GM21786 (cell line): ENCODE data around the gene OR1M1.

Experiments used
- ATAC-seq: cut with Tn5 transposase; IDR thresholded peaks from one replicate; pipeline ENCODE4 v1.9.1; 2021; ENCODE audit not compliant: unreplicated experiment

Gene OR1M1

DNA sequence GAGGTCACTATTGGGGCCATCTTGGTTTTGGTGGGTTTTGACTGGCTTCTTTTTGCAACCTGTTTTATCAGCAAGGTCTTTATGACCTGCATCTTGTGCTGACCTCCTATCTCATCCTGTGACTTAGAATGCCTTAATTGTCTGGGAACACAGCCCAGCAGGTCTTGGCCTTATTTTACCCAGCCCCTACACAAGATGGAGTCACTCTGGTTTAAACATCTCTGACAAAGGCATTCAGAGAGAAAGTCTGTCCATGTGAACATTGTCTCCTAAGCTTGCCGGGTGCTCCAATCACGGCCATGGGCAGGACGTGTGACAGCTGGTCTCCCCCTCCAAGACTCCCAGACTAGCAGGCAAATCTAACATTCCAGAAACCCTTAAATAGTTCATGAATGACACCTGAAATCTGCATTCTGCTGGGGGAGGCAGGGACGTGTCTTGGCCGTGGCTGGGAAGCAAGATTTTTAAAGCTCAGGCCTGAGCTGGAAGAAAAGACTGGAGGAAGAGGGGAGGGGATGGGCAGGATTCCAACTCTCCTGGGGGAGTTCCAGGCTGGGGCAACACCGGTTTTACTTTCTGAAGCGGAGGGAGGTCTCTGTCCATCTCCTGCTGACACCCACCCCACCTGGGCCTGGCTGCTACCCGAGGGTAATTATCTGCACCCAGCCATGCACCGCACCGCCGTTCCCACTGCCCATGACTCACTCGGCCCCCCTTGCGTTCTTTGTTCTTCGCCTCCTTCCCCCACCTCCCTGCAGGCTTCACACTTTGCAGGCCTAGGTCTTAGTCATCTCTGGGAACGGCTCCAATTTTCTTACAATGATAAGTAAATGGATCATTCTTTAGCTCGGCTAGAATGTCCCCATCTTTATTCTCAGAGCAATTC lies 11.6 kb upstream of the OR1M1 start:
- ATAC-seq, result no peak

DNA sequence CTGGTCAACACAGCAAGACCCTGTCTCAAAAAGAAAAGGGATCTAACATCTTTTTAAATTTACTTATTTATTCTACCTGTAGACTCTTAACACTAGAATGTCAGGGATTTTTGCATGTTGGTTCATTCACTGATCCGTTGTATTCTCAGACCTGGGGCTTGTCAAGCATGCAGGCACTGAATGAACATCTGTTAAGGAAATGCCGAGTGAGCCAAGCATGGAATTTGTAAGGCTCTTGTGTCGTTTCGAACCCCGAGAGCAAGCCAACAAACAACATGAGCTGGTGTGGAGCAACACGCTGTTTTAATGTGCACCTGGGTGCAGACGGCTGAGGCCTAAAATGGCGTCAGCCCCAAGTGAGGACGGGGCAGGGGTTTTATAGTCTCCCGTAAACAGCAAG lies 10.0 kb upstream of the OR1M1 start:
- ATAC-seq, result no peak

DNA sequence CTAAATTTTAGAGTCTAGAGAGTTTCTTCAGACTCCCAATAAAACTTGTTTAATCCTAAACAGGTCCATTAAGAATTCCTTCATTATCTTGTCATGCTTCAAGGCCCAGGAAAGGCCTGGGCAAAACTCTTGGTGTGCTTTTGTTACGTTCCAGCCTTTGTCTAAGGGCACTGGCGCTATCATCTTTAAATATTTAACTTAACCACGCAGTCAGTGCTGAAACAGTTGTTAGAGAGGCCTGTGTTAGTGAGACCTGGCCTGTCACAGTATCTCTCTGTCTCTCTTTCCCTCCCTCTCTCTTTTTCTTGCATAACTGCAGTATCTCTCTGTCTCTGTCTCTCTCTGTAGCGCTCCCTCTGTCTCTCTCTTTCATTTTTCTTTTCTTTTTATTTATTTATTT lies 8.2 kb upstream of the OR1M1 start:
- ATAC-seq, result no peak

DNA sequence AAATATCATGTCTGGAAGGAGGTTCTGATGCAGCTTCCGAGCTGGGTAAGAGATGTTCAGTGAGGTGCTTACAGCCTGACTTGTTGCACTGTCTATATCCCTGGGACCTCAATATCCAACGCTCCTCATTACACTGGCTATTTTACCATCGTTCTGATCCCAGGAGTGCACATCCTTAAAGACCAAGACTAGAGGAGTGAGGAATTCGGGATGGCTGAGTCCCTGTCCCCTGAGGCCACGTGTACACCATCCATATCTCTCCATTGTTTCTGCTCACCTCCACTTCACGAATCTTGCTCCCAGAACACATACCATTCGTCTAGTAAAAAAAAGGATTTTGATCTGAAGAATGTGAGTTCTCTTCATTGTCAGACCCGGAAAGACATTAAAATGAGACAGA lies 20.5 kb downstream of the OR1M1 start, which contains the start of gene OR7G2:
OR7G2 (minus strand) TSS at position 101 of the 400 bp plus-strand sequence. CDS start 4,232 bp downstream, outside the sequence.
- ATAC-seq, result no peak

DNA sequence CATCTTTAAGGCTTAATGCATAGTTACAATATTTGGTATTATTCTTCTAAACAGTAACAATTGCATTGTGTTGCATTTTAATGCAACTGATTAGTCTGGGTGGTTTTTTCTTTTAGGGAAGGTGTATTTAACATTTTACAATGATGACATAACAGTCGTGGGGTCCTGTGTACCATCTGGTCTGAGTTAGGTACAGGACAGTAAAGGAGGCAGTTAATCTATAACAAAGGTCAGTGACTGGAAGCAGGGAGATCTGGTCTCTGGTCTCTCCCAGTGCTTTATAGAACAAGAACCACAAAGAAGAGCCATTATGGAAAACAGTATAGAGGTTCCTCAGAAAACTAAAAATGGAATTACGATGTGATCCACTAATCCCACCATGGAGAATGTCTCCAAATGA lies 23.1 kb downstream of the OR1M1 start:
- ATAC-seq, result no peak

DNA sequence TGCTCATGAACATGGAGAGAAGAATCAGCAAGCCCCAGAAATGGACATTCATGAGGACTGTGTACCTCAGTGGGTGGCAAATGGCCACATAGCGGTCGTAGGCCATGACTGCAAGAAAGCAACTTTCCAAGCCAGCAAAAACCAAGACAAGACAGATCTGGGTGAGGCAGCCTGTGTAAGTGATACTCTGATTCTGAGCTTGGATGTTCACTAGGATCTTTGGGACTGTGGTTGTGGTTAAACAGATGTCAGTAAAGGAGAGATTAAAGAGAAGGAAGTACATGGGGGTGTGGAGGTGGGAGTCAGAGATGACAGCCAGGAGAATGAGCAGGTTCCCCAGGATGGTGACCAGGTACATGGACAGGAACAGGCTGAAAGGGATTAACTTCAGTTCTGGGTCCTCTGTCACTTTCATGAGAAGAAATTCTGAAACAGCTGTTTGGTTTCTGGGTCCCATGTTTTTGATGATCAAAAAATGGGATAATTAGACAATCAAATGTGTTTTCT lies 28.5 kb downstream of the OR1M1 start, which contains the start of gene OR7G1:
OR7G1 (minus strand) TSS at position 457 of the 507 bp plus-strand sequence; CDS start at position 457, 0 bp downstream.
- no peak for ATAC-seq

DNA sequence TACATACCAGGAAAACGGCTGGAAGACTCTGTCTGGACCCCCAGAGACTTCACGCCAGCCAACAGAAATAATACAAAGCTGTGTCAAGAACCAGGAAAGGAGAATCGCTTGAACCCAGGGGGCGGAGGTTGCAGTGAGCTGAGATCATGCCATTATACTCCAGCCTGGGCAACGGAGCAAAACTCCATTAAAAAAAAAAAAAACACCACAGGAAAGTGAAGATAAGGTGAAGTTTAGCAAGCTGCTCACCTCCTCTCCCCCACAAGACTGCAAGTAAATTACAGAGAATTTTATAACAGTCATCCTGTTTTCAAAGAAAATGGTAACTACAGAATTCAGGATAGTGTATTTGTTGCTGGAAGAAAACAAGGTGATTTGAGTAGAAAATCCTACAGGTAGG lies 29.7 kb downstream of the OR1M1 start:
- ATAC-seq, result no peak

DNA sequence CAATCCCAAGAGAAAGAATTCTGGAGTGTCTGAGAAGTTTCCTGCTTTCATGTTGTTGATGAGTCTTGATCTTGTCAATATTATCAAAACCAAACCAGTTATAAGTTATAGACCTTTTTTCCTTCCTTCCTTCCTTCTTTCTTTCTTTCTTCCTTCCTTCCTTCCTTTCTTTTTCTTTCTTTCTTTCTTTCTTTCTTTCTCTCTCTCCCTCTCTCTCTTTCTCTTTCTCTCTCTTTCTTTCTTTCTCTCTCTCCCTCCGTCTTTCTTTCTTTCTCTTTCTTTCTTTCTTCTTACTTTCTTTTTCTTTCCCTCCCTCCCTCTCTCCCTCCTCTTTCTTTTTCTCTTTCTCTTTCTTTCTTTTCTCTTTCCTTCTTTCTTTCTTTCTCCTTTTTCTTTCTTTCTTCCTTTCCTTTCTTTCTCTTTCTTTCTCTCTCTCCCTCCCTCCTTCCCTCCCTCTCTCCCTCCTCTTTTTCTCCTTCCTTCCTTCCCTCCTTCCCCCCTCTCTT lies 40.1 kb downstream of the OR1M1 start, which contains the start of gene OR7G3:
OR7G3 (minus strand) TSS at position 51 of the 506 bp plus-strand sequence; CDS start at position 51, 0 bp downstream.
- no peak for ATAC-seq

DNA sequence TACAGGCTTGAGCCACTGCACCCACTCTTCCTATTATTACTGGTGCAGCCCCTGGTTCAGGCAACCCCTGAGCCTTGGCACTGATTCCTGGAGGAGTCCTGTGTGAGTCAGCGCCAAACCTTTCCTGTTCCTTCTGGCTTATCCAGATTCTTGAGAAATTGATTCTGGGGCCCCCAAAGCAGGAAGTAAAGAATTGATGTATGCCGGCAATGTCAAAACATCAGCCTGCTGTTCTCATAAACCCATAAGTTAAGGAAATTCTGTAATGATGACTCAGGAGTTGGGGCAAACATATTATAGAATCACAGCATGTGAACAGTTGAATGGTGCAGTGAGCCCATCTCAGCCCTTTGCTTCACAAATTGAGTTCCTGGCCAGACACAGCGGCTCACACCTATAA lies 41.3 kb downstream of the OR1M1 start:
- no peak for ATAC-seq

DNA sequence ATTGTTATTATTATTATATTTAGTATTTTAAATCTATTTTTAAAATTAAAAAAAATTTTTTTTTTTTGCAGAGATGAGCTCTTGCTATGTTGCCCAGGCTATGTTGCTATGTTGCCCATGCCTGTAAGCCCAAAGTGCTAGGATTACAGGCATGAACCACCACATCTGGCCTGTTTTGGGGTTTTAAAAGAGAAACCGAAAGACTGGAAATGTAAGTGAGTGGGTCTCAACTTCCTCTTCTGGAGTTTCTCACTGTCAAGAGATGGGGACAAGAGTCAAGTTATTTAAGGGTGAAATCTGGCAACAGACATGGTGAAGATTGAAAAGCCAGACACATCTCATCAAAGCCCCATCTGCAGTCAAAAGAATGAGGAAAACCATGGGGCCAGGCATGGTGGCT lies 44.1 kb downstream of the OR1M1 start:
- no peak for ATAC-seq

DNA sequence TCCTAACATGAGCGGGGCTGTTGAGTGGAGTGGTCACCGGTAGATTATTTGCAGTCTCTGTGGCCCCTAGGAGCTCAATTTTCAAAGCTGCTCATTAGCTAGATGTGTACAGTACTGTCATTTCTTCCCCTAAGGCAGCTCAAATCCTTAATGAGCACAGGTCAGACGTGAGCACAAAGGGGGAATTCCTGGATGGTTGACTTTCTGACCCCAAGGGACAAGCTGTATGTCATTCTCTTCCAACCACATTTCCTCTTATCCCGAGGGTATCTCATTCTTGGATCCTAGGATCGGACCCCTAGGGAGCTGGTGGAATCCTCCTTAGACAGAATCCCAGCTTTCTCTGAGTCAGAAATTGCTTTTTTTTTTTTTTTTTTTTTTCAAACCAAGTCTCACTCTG lies 45.6 kb downstream of the OR1M1 start:
- no peak for ATAC-seq

DNA sequence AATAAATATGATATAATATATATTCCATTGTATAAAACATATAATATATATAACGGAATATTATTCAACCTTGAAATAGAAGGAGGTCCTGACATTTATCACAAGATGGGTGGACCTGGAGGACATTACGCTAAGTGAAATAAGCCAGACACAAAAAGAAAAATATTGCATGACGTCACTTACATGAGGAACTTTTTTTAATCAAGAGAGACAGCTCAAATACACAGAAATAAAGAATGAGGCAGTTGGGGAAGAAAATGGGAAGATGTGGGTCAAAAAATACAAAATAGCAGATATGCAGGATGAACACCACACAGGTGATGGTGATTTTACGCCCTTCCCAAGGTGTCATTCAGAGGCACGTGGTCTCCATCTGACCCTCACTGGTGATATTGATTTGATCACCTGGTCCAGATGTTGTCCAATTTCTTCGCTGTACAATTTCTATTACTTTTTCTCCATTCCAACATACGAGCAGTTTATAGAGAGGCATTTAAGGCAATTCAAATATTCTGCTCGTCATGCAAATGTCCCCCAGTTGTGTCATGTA lies 52.8 kb downstream of the OR1M1 start:
- ATAC-seq, result no peak

DNA sequence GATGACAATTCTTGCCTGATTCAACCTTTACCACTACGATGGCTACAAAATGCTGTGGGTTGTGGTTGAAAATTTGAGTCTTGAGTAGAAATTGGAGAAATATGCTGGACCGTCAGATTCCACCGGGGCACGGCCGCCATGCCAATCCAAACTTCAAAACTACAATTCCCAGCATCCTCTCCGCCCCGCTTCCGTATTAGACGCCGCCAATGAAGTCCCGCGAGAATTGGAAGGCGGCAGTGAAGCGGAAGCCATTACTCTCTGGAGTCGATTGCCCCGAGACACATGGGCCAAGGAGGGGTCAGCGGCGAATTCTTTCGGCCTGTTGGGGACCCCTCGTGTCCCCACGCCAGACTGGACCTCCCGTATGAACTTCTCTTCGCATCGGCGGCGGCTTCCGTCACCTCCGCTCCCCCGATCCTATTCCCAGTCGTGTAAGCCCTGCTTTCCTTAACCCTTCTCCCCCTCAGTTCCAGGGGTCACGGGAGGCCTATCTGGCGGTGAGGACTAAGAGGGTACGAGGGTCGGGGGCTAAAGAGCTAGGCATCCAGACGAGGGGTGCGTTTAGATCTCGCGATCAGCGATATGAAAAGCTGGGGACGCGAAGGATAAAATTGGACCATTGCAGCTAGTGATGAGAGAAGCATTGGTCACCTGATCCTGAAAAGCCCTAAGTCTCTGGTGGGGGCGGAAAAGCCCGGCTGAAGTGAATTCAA lies 53.5 kb downstream of the OR1M1 start, which contains the start of gene ZNF317:
ZNF317 (plus strand) TSS at position 239 of the 716 bp plus-strand sequence. CDS start 15,620 bp downstream, outside the sequence.
- peak; percentile 88 for ATAC-seq

DNA sequence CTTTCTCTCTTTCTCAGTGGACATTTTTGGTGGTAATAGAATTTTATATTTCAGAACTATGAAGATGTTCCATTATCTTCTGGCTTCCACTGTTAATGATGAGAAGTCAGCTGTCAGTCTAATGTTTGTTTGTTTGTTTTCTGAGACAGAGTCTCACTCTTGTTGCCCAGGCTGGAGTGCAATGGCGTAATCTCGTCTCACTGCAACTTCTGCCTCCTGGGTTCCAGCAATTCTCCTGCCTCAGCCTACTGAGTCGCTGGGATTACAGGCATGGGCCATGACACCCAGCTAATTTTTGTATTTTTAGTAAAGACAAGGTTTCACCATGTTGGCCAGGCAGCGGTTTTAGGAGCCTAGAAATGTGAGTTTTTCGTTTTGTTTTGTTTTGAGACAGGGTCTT lies 58.1 kb downstream of the OR1M1 start:
- ATAC-seq, result no peak
